RCC 7860 (cell line): ENCODE data around the gene IMP4.

ENCODE experiments used
- DNase-seq: peaks from one replicate; pipeline ENCODE4 v3.0.0-alpha.2; 2015; ENCODE audit warnings: low spot score
- FAIRE-seq: peaks from 2 replicates; lab custom pipeline; 2012; peaks lifted over from hg19 to GRCh38; lab: Jason Lieb, UNC

IMP4 gene

GRCh38 chr2:130375291-130376266, 32.9 kb downstream of the IMP4 start:
- DNase-seq (no peak), FAIRE-seq (no peak)

DNA sequence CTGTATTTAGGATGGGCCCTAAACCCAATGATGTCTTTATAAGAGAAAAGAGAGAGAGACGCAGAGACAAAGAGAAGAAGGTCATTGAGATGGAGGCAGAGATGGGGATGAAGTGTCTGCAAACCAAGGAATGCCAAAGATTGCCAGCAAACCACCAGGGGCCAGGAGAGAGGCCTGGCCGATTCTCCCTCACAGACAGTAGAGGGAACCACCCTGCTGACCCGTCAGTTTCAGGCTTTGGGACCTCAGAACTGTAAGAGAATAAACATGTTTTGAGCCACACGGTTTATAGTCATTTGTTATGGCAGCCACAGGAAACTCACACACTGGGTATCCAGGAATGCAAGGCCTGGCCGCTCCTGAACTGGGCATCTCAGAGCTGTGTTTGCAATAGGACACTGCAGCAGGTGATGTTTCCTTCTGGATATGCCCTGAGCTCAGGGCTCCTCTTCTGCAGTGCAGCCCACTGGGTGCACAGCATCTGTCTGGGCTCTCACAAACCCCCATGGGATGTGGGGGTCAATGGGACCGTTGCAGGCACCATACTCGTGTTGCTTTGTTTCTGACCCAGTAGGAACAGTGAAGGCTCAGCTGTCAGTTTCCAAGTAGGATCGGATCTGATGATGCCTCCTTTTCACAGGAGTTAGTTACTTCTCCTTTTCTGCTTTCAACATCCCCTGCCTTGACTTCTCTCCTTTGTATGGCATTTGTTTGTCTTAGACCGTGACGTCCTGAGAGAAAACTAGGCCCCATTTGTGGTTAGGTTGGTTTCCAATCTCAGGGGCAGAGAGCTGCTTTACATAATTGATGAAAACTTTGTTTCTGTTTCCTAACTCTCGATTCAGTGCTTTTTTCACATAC, 34.0 kb downstream of the IMP4 start:
- DNase-seq (no peak), FAIRE-seq (no peak)

GRCh38 chr2:130377491-130377890, 34.8 kb downstream of the IMP4 start:
- DNase-seq: no peak
- FAIRE-seq: no peak

GRCh38 chr2:130378206-130378897, 35.7 kb downstream of the IMP4 start:
- FAIRE-seq: no peak
- DNase-seq: no peak

DNA sequence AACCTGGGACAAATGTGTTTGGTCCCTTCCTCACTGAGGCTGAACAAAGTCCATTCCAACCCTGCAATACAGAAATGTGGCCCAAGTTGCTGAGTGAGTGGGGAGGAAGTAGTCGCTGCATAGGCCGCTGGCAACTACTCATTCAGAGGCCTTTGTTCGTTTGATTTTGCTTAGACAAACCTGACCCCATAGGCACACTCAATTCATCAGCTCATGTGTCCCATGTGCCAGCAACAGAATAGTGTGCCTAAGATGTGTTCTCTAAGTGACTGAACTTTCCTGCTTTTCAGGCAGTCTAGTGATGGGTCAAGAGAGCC, 36.2 kb downstream of the IMP4 start:
- DNase-seq (no peak), FAIRE-seq (no peak)

GRCh38 chr2:130380096-130380934, 37.6 kb downstream of the IMP4 start:
- DNase-seq (peak; percentile 8), FAIRE-seq (no peak)

- FAIRE-seq (no peak), DNase-seq (no peak)
These were observed 38.4 kb downstream of the IMP4 start for GRCh38 chr2:130381145-130381544.

DNA sequence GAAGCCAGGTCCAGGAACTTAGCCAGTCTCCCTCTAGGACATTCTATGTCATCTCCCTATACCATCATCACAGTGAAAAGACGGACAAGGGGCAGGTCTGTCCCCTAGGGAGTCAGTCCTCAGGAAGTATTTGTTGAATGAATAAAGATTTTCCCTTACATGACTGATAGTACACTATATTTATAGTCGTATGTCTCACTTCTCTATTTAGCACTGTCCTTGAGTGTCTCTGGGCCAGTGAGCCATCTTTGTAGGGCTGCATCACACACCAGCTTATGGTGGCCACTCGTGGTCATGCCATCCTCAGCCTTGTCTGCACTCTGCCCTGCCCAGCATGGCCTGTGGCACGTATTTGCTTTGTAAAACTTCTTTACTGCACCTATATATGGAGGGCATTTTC, 38.9 kb downstream of the IMP4 start:
- FAIRE-seq (no peak), DNase-seq (no peak)

DNA sequence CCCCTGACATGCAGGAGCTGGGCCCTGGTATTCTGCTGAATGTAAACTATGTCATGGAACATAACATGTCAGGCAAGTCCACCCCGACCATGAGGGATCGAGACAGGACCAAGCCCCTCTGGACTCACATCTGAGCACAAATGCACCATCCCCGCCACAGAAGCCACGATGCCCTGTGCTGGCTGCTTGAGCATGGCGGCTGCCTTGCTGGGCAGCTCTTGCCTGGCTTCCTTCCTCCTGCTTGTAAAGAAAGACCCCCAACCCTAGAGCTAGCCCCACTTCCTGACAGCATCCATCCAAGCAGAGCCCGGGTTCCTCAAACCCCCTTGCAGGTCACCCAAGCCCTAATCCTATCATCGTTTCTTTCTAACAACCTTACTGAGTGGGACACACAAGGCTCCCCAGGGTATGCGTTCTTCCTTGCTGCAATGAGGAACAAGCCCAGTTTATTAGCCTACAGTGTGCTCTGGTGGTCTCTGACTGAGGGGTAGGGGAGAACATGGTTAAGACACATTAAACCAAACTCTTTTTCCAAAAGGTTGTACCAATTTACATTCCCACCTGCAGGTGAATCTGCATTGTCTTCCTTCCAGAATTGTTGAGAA, 39.7 kb downstream of the IMP4 start:
- DNase-seq: no peak
- no peak for FAIRE-seq

DNA sequence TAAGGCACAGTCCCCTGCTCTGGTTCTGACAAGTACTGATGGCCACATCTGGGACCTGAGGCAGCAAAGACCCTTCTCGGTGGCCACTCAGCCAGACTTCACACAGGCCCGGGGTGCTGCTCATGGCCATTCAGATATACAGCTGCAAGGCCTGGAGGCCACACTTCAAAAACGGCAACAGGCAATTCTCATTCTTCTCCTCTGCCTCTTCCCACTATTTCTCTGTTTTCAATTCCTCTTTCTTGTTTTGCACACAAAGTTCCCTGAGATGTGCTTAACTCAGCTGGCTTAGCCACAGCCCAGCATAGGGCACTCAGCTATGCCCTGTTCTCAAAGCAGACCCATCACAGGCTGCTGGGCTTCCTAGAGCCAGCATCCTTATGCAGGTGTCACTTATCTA, 43.0 kb downstream of the IMP4 start:
- no peak for DNase-seq
- no peak for FAIRE-seq

- DNase-seq: no peak
- FAIRE-seq: no peak
These were observed 44.3 kb downstream of the IMP4 start for GRCh38 chr2:130387071-130387400.

GRCh38 chr2:130387804-130388203, 45.1 kb downstream of the IMP4 start:
- DNase-seq: no peak
- FAIRE-seq: no peak

DNA sequence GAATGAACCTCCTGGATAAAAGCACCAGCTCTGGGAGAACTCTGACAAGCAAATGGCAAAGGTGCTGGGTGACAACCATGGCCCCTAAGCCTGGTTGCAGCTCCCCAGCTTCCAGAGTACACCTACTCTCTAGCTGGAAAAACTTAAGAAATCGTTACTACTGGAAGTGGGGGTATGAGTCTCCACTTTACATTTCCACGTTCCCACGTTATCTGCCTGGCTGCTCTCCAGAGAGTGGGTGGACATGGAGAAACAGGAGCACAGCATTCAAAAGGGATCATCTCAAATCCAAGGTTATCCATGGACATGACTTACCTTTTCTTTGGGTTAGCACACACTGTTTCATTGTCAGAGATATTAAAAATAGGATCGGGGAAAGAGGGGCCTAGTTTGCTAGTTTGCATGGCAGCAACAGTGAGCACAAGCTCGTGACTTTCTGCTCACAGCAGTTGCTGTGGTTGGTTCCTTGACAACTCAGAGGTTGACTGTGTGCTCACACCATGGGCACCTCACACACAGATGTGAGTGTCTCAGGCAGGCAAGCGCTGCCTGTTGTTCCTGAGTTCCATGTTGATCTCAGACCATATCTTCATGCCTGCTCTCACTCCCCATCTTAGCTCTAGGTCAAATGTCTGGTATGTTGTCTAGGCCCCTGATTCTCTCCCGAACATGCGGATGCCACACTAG, 45.7 kb downstream of the IMP4 start:
- FAIRE-seq (no peak), DNase-seq (no peak)

- FAIRE-seq: no peak
- no peak for DNase-seq
These were observed 46.7 kb downstream of the IMP4 start for GRCh38 chr2:130389358-130389757.

DNA sequence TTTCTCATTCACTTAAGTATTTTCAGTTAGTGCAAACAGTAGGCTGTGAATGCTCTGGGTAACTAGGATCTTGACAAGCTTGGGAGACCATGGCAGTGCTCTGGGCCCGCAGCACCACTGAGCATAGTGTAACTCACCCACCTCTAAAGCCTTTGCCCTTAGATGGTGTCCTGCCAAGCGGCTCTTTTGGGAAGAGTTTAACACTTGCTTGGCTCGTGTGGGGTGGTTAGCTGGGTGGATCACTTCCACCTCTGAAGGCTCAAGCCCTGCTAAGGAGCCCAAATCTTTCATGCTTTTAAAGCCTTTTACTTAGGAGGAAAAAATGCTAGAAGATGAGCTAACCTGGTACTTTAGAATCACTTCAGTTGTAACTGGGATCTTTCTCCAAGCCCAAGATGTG, 47.1 kb downstream of the IMP4 start:
- FAIRE-seq (no peak), DNase-seq (no peak)

- DNase-seq (no peak), FAIRE-seq (no peak)
These were observed 47.9 kb downstream of the IMP4 start for GRCh38 chr2:130390460-130391057.

DNA sequence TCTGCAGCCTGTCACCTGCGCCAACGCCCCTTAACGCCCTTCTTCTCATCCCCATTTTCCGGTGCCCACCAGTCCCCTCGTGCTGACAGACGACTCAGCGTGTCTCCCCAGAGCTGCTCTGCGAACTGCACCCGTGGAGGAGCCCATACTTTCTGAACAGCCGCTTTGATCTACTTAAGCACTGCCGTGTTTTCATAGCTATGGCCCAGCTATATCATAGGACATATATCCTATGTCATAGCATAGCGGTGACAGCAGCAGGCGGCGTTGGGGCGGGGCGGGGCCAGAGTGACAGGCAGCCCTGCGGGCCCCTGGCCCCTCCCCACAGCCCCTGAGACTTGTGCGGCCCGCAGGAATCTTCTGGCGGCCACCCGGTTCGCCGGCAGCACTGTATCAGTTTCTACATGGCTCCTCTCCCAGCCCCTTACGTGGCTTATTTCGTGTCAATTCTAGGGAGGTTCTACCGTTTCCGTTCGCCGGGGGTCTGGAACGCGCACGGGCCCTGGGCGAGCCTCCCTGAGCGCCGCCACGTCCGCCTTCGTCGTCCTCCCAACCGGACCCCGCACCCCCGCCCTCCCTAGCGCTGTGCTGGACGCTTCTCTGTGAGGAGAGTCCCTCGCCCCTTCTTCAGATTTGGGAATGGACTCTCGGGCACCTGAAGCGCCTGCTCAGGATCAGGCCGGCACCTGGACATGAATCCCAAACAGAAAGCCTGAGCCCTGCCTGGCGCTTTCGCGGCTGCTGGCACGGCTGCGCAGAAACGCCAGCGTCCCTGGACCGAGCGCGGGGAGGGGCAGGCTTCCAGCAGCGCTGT, 48.6 kb downstream of the IMP4 start:
- DNase-seq: peak; percentile 7
- no peak for FAIRE-seq

- no peak for DNase-seq
- no peak for FAIRE-seq
These were observed 49.4 kb downstream of the IMP4 start for GRCh38 chr2:130391872-130392670.
